GM06990 (cell line): Measurements from ENCODE around the gene GMEB1.

ENCODE experiments used
- DNase-seq: peaks from one replicate; pipeline ENCODE4 v3.0.0-alpha.2; 2011; ENCODE audit not compliant: insufficient read length; ENCODE audit errors: extremely low read depth
- H3K27me3 ChIP-seq: replicated peaks from 2 replicates; pipeline ENCODE4 v1.6.0; 2011; ENCODE audit warnings: low read length; ENCODE audit not compliant: control insufficient read depth, insufficient read depth
- H3K36me3 ChIP-seq: 2 replicates; pipeline ENCODE4 v1.5.1; 2011; ENCODE audit warnings: low read length; ENCODE audit not compliant: control insufficient read depth, insufficient read depth
- H3K4me3 ChIP-seq: replicated peaks from 2 replicates; pipeline ENCODE4 v1.5.1; 2011; ENCODE audit warnings: low read depth, mild to moderate bottlenecking, control low read depth, low read length
- TF ChIP-seq, protein P1 (sequence below): IDR thresholded peaks from 2 replicates; pipeline ENCODE4 v1.5.1; 2011; ENCODE audit warnings: low read length, control low read depth, mild to moderate bottlenecking, inconsistent platforms; ENCODE audit not compliant: insufficient read depth, poor library complexity, severe bottlenecking

The GMEB1 gene

DNA sequence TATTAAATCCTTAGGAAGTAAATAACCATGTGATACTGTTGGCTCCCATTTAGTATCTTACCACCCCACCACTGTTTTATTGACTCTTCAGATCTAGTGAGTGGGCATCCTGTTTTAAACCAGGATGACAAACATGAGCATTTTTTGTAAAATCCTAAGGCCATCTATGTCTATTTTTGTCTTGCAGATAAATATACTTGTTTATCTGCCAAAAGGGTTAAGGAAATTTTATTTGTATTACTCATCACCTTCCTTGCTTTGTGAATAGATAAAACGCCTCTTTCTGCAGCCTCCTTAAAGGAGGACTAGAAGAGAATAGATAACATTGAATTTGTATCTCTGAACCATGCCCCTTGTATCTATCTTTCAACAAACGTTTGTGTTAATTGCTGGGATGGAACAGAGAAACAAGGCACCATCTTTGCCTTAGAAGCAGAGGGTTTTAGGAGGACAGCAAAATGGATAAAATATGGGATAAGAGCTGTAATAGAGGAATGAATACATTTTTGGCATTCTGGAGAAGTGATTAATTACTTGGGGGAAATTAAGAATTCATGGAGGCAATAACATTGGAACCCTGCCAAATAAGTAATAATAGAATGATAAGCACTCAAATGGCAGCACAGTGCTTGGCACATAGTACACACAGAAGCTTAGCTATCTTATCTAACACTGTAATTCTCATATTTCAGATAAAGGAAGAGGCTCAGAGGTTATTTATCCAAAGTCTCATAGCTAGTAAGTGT lies 82.9 kb downstream of the GMEB1 start:
- no peak for DNase-seq
- TF ChIP-seq, protein P1, sequence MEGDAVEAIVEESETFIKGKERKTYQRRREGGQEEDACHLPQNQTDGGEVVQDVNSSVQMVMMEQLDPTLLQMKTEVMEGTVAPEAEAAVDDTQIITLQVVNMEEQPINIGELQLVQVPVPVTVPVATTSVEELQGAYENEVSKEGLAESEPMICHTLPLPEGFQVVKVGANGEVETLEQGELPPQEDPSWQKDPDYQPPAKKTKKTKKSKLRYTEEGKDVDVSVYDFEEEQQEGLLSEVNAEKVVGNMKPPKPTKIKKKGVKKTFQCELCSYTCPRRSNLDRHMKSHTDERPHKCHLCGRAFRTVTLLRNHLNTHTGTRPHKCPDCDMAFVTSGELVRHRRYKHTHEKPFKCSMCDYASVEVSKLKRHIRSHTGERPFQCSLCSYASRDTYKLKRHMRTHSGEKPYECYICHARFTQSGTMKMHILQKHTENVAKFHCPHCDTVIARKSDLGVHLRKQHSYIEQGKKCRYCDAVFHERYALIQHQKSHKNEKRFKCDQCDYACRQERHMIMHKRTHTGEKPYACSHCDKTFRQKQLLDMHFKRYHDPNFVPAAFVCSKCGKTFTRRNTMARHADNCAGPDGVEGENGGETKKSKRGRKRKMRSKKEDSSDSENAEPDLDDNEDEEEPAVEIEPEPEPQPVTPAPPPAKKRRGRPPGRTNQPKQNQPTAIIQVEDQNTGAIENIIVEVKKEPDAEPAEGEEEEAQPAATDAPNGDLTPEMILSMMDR: no peak
- H3K4me3 ChIP-seq: no peak overlapping the region
- no peaks in the 10 kb centered on the region for H3K27me3 ChIP-seq
- peaks cover 4% of the 10 kb centered on the region for H3K36me3 ChIP-seq

DNA sequence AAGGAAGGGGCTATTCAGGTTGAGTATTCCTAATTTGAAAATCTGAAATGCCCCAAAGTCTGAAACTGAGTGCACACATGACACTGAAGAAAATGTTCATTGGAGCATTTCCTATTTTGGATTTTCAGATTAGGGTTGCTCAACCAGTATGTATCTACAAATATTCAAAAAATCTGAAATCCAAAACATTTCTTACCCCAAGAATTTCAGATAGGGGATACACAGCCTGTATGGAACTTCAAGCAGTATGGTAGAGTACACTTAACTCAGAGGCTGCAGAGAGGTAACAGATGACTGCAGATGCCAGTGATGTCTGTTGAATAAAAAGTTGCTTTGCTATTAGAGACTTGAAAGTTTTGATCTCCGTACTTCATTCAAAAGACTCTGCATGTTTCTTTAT lies 87.1 kb downstream of the GMEB1 start:
- TF ChIP-seq, protein P1: no peak
- no peak for DNase-seq
- Histone ChIP-seq H3K27me3 (no peaks in the 10 kb centered on the region), H3K36me3 (peaks cover 4% of the 10 kb centered on the region), H3K4me3 (no peak overlapping the region)

DNA sequence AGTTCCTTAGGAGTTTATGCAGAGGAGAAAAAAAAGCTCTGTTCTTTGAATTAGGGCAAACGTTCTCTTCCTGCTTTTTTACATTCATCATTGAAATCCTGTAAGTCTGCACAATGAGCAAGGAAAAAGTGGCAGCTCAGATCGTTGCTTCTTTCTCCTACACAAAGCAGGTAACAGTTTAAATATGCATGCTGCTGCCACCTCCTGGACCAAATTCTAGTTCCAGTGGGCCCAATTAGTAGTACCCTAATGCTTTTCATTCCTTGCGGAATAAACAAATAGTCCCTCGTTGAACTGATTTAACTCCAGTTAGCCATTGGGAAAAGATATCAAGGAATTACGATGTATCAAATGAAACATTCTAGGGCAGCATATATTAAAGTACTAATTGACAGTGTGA lies 88.3 kb downstream of the GMEB1 start:
- H3K36me3 ChIP-seq: peaks cover 3% of the 10 kb centered on the region
- no peaks in the 10 kb centered on the region for H3K27me3 ChIP-seq
- H3K4me3 ChIP-seq: no peak overlapping the region
- no peak for DNase-seq
- TF ChIP-seq, protein P1: peak; percentile 27

DNA sequence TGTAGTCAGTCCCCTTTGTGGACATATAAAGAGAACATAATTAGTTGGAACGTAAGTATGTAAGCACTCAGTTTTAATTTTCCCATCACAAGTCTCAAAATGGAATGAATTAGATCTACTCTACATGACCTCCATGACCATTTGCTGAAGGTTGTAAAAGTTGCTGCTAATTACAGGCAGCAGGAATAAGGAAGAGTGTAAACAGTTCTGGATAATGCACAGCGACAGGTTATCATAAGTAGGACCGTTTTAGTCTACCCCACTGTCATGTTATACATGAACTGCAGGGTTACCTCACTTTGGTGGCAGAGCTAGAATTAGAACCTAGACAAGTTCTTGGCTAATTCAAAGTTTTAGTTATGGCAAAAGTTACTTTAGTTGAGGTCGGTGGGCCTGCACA lies 89.8 kb downstream of the GMEB1 start:
- H3K36me3 ChIP-seq: peaks cover 1% of the 10 kb centered on the region; the same call in 1 of the 2 replicates
- TF ChIP-seq, protein P1: no peak
- DNase-seq: no peak
- no peaks in the 10 kb centered on the region for H3K27me3 ChIP-seq
- H3K4me3 ChIP-seq: no peak overlapping the region

DNA sequence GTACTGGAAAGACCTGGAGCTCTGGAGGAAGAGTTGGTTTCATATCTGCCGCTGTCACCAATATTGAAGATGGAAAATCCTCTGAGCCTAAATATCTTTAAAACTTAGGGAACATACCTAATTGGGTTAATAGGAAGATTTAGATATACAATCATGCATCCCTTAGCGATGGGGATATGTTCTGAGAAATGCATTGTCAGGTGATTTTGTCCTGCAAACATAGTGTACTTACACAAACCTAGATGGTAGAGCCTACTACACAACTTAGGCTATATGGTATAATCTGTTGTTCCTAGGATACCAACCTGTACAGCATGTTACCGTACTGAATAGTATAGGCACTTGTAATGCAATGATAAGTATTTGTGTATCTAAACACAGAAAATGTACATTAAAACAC lies 90.7 kb downstream of the GMEB1 start:
- Histone ChIP-seq H3K27me3 (no peaks in the 10 kb centered on the region), H3K4me3 (no peak overlapping the region), H3K36me3 (peaks cover 1% of the 10 kb centered on the region; the same call in 1 of the 2 replicates)
- TF ChIP-seq, protein P1: no peak
- no peak for DNase-seq
